ENCODE results near the gene LRRC71. TPM values are rescaled to one million over a fixed set of nuclear protein-coding genes. Genes with fewer than 3 reads are reported as not detected.

Gene LRRC71
- total and polyA plus RNA-seq, 2 experiments from 2014 or later: 0.24 TPM; not detected in 1

GRCh38 chr1:156876281-156876680 lies 44.2 kb upstream of the LRRC71 start:
- H3K79me2 ChIP-seq (replicated peaks; ENCODE audit: insufficient read depth): no peaks in the 10 kb centered on the region
- H3K4me3 Mint-ChIP-seq: peak overlapping the region; percentile 8; the same call in 1 of the 3 replicates
- H3K4me3 ChIP-seq: 0 out of 2 replicates have a peak overlapping the region, but pooled peaks have one; percentile 39
- no peaks in the 10 kb centered on the region for H3K9me3 Mint-ChIP-seq
- no peaks in the 10 kb centered on the region for H3K36me3 ChIP-seq (ENCODE audit: insufficient read depth)
- no peaks in the 10 kb centered on the region for H4K20me1 ChIP-seq (replicated peaks; ENCODE audit: insufficient read depth)
- H3F3A ChIP-seq (replicated peaks; ENCODE audit: low read depth): 0 out of 2 replicates have a peak, but pooled peaks cover 3% of the 10 kb centered on the region
- H2AFZ ChIP-seq: peak overlapping the region; percentile 98
- peaks cover 10% of the 10 kb centered on the region; the same call in 2 of the 3 replicates for H3K4me1 Mint-ChIP-seq
- TF ChIP-seq JUNB (IDR thresholded peaks at IDR 0.05; ENCODE audit: unreplicated experiment) (no peak), REST (IDR thresholded peaks at IDR 0.05; ENCODE audit: unreplicated experiment) (no peak), CTCF (conservative IDR thresholded peaks at IDR 0.05; ENCODE audit: low read depth in 2 of 2) (peak; percentile 34 to 56)
- no peak overlapping the region for H3K27ac Mint-ChIP-seq
- H3K27ac ChIP-seq (ENCODE audit: low read depth): no peak overlapping the region
- peak; percentile 90 for DNase-seq (ENCODE audit: low spot score)
- H3K4me1 ChIP-seq (ENCODE audit: insufficient read depth): peaks cover 3% of the 10 kb centered on the region; the same call in 1 of the 2 replicates
- no peaks in the 10 kb centered on the region for H3K9me2 ChIP-seq (ENCODE audit: insufficient read depth)
- H3K36me3 Mint-ChIP-seq (ENCODE audit: low read depth): no peaks in the 10 kb centered on the region
- H3K27me3 Mint-ChIP-seq (ENCODE audit: insufficient read depth, low read depth, poor library complexity): peaks cover 18% of the 10 kb centered on the region
- peak overlapping the region; percentile 65 for H3K4me2 ChIP-seq
- H3K27me3 ChIP-seq (ENCODE audit: insufficient read depth): peaks cover 25% of the 10 kb centered on the region
- ATAC-seq: peak; percentile 96

- H3K4me1 ChIP-seq (ENCODE audit: insufficient read depth): peaks cover 3% of the 10 kb centered on the region; the same call in 1 of the 2 replicates
- no peak overlapping the region for H3K4me3 Mint-ChIP-seq
Measured at GRCh38 chr1:156877433-156878170, 42.8 kb upstream of the LRRC71 start.

More at GRCh38 chr1:156877433-156878170, 42.8 kb upstream of the LRRC71 start:
- Histone ChIP-seq H3K27ac (ENCODE audit: low read depth) (no peak overlapping the region), H3K36me3 (ENCODE audit: insufficient read depth) (no peaks in the 10 kb centered on the region), H3K27me3 (ENCODE audit: insufficient read depth) (peaks cover 25% of the 10 kb centered on the region), H4K20me1 (replicated peaks; ENCODE audit: insufficient read depth) (no peaks in the 10 kb centered on the region), H3F3A (replicated peaks; ENCODE audit: low read depth) (0 out of 2 replicates have a peak, but pooled peaks cover 3% of the 10 kb centered on the region), H2AFZ (no peak overlapping the region), H3K4me3 (no peak overlapping the region), H3K4me2 (no peak overlapping the region), H3K79me2 (replicated peaks; ENCODE audit: insufficient read depth) (no peaks in the 10 kb centered on the region), H3K9me2 (ENCODE audit: insufficient read depth) (no peaks in the 10 kb centered on the region)
- no peaks in the 10 kb centered on the region for H3K9me3 Mint-ChIP-seq
- peaks cover 15% of the 10 kb centered on the region for H3K27me3 Mint-ChIP-seq (ENCODE audit: insufficient read depth, low read depth, poor library complexity)
- ATAC-seq (no peak), DNase-seq (ENCODE audit: low spot score) (no peak)
- H3K27ac Mint-ChIP-seq: no peak overlapping the region
- H3K4me1 Mint-ChIP-seq: peaks cover 15% of the 10 kb centered on the region; the same call in 2 of the 3 replicates
- TF ChIP-seq ETS1 (IDR thresholded peaks at IDR 0.05): no peak
- TF ChIP-seq EZH2 (IDR thresholded peaks at IDR 0.05; ENCODE audit: low read depth, unreplicated experiment): no peak
- TF ChIP-seq ZNF331 (CRISPR knock-in tag; IDR thresholded peaks at IDR 0.05; ENCODE audit: low read depth): no peak
- no peak for TF ChIP-seq EZH2phosphoT487 (IDR thresholded peaks at IDR 0.05; ENCODE audit: unreplicated experiment)
- TF ChIP-seq ZNF114 (CRISPR knock-in tag; IDR thresholded peaks at IDR 0.05): no peak
- no peak for TF ChIP-seq JUNB (IDR thresholded peaks at IDR 0.05; ENCODE audit: unreplicated experiment)
- no peak for TF ChIP-seq CREB1 (CRISPR knock-in tag; IDR thresholded peaks at IDR 0.05; ENCODE audit: low read depth)
- no peak for TF ChIP-seq NANOG (IDR thresholded peaks at IDR 0.05; ENCODE audit: borderline replicate concordance)
- no peaks in the 10 kb centered on the region for H3K36me3 Mint-ChIP-seq (ENCODE audit: low read depth)

Measured in GM23338 (cell line).